Measurements from ENCODE around the gene PIGZ.

PIGZ gene

GRCh38 chr3:196968233-196969133 is at the start of gene PIGZ:
Gene PIGZ, minus strand, starts transcription at chr3:196968833. Its CDS starts 16,802 bp downstream, at chr3:196952031.
- DNase-seq (ENCODE audit: low read depth in 3 of 3): peak in 1 of 3 donors; percentile 46

GRCh38 chr3:197017003-197017402 is 48.4 kb upstream of the PIGZ start:
- DNase-seq (ENCODE audit: low read depth in 3 of 3): no peak

DNA sequence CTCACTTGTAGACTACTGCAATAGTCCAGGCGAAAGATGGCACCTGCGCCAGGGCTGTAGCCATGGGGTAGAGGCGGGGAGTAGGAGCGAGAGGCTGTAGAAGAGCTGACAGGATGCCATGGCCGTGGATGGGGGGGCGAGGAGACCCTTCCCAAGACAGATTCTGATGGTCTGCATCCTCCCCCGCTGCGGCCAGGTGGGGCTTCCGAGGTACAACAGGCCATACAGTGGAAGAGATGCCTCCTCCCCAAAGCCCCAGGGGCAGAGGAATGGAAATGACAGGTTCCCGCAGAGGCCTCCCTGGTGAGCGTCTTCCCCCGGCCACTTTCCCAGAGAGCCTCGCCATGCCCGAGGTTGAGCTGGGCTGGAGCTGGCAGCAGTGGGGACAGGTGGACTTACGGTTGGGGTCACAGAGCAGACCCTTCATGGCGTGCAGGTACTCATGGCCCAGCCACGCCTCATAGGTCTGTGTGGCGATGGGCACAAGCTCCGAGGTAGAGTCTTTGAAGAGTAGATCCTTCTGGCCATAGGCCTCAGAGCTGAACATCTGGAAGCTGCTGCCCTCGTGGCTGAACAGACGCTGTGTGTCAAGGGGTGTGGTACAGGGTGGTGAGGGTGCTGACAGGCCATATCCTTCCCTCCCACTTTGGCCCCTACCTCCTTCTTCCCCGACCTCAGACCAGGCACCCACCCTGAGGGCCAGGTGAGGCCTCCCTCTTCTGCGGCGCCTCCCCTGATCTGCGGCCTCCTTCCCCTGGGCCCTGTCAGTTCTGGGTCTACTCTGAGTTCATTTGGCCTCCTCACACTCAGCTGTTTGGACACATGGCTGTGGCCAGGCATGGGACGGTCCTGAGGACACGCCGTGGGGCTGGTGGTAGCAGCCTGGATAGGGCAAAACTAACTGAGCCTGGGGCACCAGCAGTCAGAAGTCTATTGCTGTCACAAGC is 47.4 kb upstream of the PIGZ start:
- DNase-seq (ENCODE audit: low read depth in 3 of 3): no peak

- DNase-seq (ENCODE audit: low read depth in 3 of 3): no peak
Measured at GRCh38 chr3:197014942-197015575, 46.4 kb upstream of the PIGZ start.

- no peak for DNase-seq (ENCODE audit: low read depth in 3 of 3)
Measured at GRCh38 chr3:197014024-197014423, 45.4 kb upstream of the PIGZ start.

DNA sequence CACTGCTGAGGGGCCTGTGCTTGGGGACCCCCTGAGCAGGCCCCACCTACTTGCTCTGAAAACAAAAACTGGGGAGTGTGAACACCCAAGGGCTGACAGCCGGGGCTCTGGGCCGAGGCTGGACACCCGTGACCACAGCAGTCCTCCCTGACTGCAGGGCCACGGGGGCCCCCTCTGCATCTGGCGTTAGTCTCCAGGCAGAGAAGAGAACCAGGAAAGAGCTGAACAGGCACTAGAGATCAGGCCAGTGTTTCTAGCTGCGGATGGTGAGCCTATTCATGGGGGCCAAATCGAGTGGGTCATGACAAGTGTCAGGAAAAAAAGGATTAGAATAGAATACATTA is 43.9 kb upstream of the PIGZ start:
- no peak for DNase-seq (ENCODE audit: low read depth in 3 of 3)

- DNase-seq (ENCODE audit: low read depth in 3 of 3): no peak
Measured at GRCh38 chr3:197011780-197012539, 43.3 kb upstream of the PIGZ start.

- DNase-seq (ENCODE audit: low read depth in 3 of 3): no peak
Measured at GRCh38 chr3:197010556-197011351, 42.1 kb upstream of the PIGZ start.

GRCh38 chr3:197009532-197010019 is 40.9 kb upstream of the PIGZ start:
- DNase-seq (ENCODE audit: low read depth in 3 of 3): no peak

- DNase-seq (ENCODE audit: low read depth in 3 of 3): no peak
Measured at GRCh38 chr3:197008436-197009209, 40.0 kb upstream of the PIGZ start.

GRCh38 chr3:197007953-197008352 is 39.3 kb upstream of the PIGZ start:
- DNase-seq (ENCODE audit: low read depth in 3 of 3): no peak

- no peak for DNase-seq (ENCODE audit: low read depth in 3 of 3)
Measured at GRCh38 chr3:197007296-197007940, 38.8 kb upstream of the PIGZ start.

- DNase-seq (ENCODE audit: low read depth in 3 of 3): no peak
Measured at GRCh38 chr3:197006860-197007259, 38.2 kb upstream of the PIGZ start.

DNA sequence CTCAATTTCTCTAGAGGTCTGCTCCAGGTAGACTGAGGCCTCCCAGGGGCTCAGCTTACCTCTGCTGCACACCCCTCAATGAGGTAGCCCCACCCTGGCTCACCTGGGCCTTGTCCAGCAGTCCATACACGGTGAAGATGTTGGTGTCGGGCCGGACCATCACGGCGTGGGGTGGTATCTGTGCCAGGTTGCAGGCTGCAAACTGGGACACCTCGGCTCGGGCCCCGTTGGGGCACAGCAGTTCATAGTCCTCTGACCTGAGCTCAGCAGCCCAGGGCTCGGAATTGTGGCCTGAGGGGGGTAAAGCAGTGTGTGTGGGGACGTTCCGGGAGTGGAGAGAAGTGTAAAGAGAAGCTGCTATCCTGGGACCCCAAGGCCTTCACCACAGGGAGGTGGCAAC is 37.8 kb upstream of the PIGZ start:
- DNase-seq (ENCODE audit: low read depth in 3 of 3): no peak

DNA sequence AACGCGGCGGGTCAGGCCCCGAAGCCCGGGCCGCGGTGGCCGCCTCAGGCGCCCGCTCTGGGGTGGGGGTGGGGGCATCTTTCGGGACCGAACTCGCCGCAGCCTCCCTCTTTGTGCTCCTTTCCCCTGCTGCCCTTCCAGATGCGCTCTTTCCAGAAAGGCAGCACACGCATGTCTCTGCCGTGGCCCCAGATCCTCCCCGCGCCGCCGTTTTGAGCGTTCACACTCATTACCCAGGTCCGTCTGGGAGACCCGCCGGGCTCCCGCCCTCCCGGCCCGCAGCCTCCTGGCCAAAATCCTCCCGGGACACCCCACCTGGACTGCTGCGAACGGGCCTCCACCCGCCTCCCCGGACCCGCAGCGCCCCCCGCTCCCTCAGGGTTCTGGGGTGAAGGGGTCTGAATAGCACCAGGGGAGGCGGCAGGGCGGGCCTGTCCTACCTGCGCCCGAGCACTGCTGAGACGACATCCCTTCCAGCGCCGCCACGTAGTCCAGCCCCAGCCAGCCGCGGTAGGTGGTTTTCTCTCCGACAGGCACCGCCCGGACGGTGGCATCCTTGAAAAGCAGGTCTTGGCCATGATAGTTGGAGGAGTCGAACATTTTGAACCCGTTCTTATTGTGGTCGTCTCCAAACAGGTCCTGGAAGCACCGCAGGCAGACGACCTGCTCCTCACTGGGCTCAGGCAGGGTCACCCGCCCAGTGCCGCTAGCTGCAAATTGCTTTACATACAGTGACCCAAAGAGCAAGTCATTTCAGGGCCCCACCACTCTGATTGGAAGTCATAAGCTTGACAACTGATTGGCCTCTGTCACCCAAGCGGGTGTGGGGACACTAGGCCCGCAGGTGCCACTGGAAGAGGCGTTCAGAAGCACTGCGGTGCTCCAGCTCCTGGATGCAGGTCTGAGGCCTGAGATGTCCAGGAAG is 35.1 kb upstream of the PIGZ start:
- DNase-seq (ENCODE audit: low read depth in 3 of 3): peak in 1 of 3 donors; percentile 24

DNA sequence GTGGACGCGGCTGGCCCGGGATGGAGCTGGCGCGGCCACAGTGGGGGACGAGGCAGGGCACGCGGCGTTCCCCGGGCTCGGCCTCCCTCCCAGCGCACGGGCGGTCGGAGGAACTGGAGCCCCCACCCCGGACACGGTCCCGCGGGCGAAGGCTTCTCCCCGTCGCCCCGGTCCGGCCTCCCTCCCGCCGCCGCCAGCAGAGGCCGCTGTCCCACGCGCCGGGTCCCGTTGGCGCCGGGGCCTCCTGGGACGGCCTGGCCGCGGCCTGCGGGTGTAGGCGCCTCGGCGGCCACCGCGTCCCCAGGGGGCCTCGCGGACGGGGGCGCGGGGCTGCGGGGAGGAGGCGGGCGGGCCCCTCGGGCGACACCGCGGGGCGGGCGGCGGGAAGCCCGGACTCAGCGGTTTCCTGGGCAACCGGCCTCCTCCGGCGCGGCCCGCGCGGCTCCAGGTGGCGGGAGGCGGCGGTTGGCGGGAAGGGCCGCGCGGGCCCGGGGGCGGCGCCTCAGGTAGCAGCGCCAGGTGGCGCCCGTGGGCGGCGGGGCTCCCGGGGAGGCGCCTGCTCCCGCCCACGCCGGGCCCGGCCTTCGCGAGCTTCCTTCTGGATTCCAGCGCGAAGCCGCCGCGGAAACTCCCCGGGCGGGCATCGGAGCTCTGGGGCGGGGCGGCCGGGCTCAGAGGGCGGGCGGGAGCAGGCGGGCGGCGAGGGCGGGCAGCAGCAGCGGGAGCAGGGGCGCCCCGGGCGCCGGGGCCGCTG is 34.2 kb upstream of the PIGZ start:
- DNase-seq (ENCODE audit: low read depth in 3 of 3): peak; percentile 61 to 72 (median 70)

Measured in stimulated activated CD4-positive, alpha-beta T cell treated with anti-CD3 and anti-CD28 coated beads, TNF-alpha, amount 100 ng/mL, for 48 hours (primary cell).